ENCODE results near the gene WDR64.

The WDR64 gene

DNA sequence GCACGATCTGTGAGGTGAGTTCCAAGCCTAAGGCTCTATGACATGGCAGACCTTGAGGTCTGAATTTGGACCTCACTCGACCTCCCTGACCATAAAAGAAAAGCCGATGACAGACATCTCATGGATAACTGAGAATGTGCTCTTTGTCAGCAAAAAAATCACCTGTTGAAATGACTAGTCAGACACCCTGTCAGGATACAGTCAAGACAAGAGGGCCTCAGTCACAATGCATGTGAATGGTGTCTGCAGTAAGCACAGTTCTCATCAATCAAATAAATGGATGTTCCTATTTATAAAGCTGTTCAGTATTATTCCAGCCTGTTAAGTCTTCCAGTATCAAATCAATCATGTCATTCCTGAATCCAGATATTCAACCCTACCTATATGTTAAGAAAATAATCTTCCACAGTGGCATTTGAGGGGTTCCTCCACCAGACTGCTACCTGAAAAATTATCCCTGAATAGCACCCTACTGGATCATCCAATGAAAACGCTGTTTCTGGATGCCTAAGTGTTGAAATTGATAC is 167.3 kb downstream of the WDR64 start:
- no peak overlapping the region for H2AFZ ChIP-seq (ENCODE audit: low read length)
- H3K9me2 ChIP-seq (ENCODE audit: low read depth, low read length), result no peaks in the 10 kb centered on the region
- no peaks in the 10 kb centered on the region for H3K9me3 ChIP-seq (ENCODE audit: low read length)
- no peak for TF ChIP-seq EZH2 (IDR thresholded peaks at IDR 0.05; ENCODE audit: borderline replicate concordance, low read length)
- TF ChIP-seq, protein P1, sequence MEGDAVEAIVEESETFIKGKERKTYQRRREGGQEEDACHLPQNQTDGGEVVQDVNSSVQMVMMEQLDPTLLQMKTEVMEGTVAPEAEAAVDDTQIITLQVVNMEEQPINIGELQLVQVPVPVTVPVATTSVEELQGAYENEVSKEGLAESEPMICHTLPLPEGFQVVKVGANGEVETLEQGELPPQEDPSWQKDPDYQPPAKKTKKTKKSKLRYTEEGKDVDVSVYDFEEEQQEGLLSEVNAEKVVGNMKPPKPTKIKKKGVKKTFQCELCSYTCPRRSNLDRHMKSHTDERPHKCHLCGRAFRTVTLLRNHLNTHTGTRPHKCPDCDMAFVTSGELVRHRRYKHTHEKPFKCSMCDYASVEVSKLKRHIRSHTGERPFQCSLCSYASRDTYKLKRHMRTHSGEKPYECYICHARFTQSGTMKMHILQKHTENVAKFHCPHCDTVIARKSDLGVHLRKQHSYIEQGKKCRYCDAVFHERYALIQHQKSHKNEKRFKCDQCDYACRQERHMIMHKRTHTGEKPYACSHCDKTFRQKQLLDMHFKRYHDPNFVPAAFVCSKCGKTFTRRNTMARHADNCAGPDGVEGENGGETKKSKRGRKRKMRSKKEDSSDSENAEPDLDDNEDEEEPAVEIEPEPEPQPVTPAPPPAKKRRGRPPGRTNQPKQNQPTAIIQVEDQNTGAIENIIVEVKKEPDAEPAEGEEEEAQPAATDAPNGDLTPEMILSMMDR (IDR thresholded peaks at IDR 0.05; ENCODE audit: low read length), result no peak
- no peak overlapping the region for H3K4me3 ChIP-seq (ENCODE audit: low read depth, low read length, poor library complexity, severe bottlenecking)
- H3K79me2 ChIP-seq (ENCODE audit: insufficient read depth, low read length), result no peaks in the 10 kb centered on the region
- no peaks in the 10 kb centered on the region for H3K27me3 ChIP-seq (ENCODE audit: insufficient read depth, low read length)
- no peak overlapping the region for H3K27ac ChIP-seq (ENCODE audit: low read depth, low read length, poor library complexity, severe bottlenecking)
- no peaks in the 10 kb centered on the region for H3F3A ChIP-seq (ENCODE audit: insufficient read depth, low read length)
- no peaks in the 10 kb centered on the region for H3K36me3 ChIP-seq (ENCODE audit: insufficient read depth, low read length)
- H4K20me1 ChIP-seq (ENCODE audit: insufficient read depth, low read length), result no peaks in the 10 kb centered on the region
- no peak overlapping the region for H3K9ac ChIP-seq (ENCODE audit: low read length)
- no peak overlapping the region for H3K4me2 ChIP-seq (ENCODE audit: low read length)
- H3K4me1 ChIP-seq (ENCODE audit: insufficient read depth, low read length, severe bottlenecking), result no peaks in the 10 kb centered on the region

DNA sequence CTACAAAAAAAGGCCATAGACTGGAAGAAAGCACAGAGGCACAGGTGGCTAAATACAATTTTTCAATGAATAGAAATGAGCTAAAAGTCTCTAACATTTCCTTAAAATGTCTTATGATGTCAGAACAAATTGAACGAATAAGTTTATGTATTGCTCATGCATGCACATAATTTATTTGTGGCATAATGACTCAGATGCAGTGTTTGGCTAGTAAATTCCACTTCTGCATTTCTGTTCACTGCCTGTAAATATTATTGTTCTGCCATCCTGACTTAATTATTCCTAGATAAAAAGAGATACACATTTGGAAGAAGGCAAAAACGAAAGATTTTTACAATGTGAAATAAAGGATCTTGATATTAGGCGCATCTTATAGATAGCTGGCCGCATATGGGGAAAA is 169.3 kb downstream of the WDR64 start:
- no peak overlapping the region for H3K27ac ChIP-seq (ENCODE audit: low read depth, low read length, poor library complexity, severe bottlenecking)
- no peak overlapping the region for H3K4me3 ChIP-seq (ENCODE audit: low read depth, low read length, poor library complexity, severe bottlenecking)
- H3K9me3 ChIP-seq (ENCODE audit: low read length), result no peaks in the 10 kb centered on the region
- TF ChIP-seq, protein P1 (IDR thresholded peaks at IDR 0.05; ENCODE audit: low read length), result no peak
- no peak for TF ChIP-seq EZH2 (IDR thresholded peaks at IDR 0.05; ENCODE audit: borderline replicate concordance, low read length)
- no peaks in the 10 kb centered on the region for H3K4me1 ChIP-seq (ENCODE audit: insufficient read depth, low read length, severe bottlenecking)
- H4K20me1 ChIP-seq (ENCODE audit: insufficient read depth, low read length), result no peaks in the 10 kb centered on the region
- no peak overlapping the region for H3K9ac ChIP-seq (ENCODE audit: low read length)
- no peaks in the 10 kb centered on the region for H3K27me3 ChIP-seq (ENCODE audit: insufficient read depth, low read length)
- H3F3A ChIP-seq (ENCODE audit: insufficient read depth, low read length), result no peaks in the 10 kb centered on the region
- no peaks in the 10 kb centered on the region for H3K79me2 ChIP-seq (ENCODE audit: insufficient read depth, low read length)
- no peaks in the 10 kb centered on the region for H3K9me2 ChIP-seq (ENCODE audit: low read depth, low read length)
- no peak overlapping the region for H2AFZ ChIP-seq (ENCODE audit: low read length)
- no peaks in the 10 kb centered on the region for H3K36me3 ChIP-seq (ENCODE audit: insufficient read depth, low read length)
- H3K4me2 ChIP-seq (ENCODE audit: low read length), result no peak overlapping the region

DNA sequence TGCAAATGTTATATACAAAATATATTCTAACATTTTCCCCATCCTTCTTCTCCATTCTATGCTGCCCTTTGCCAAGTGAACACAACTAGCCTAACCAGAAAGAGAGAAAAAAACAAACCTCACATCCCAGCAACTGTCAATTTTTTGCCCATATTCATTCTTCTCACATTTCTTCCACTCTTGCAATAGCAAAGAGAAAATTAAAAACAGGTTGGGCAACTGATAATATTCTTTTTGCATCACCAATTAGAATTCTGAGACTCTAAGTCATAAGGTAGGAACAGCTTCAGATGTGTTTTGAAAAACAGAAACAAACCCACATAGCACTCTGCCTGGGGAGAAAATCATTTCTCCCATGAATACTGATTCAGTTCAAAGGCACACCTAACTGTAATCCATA is 170.8 kb downstream of the WDR64 start:
- H3K4me2 ChIP-seq (ENCODE audit: low read length), result no peak overlapping the region
- H3K4me1 ChIP-seq (ENCODE audit: insufficient read depth, low read length, severe bottlenecking), result no peaks in the 10 kb centered on the region
- no peak overlapping the region for H2AFZ ChIP-seq (ENCODE audit: low read length)
- H3K9me2 ChIP-seq (ENCODE audit: low read depth, low read length), result no peaks in the 10 kb centered on the region
- H3K27me3 ChIP-seq (ENCODE audit: insufficient read depth, low read length), result no peaks in the 10 kb centered on the region
- H3K27ac ChIP-seq (ENCODE audit: low read depth, low read length, poor library complexity, severe bottlenecking), result no peak overlapping the region
- no peaks in the 10 kb centered on the region for H3K79me2 ChIP-seq (ENCODE audit: insufficient read depth, low read length)
- H3K36me3 ChIP-seq (ENCODE audit: insufficient read depth, low read length), result no peaks in the 10 kb centered on the region
- H3K4me3 ChIP-seq (ENCODE audit: low read depth, low read length, poor library complexity, severe bottlenecking), result no peak overlapping the region
- no peak overlapping the region for H3K9ac ChIP-seq (ENCODE audit: low read length)
- H4K20me1 ChIP-seq (ENCODE audit: insufficient read depth, low read length), result no peaks in the 10 kb centered on the region
- H3F3A ChIP-seq (ENCODE audit: insufficient read depth, low read length), result no peaks in the 10 kb centered on the region
- TF ChIP-seq, protein P1 (IDR thresholded peaks at IDR 0.05; ENCODE audit: low read length), result no peak
- TF ChIP-seq EZH2 (IDR thresholded peaks at IDR 0.05; ENCODE audit: borderline replicate concordance, low read length), result no peak
- no peaks in the 10 kb centered on the region for H3K9me3 ChIP-seq (ENCODE audit: low read length)
